HepG2 (cell line): ENCODE measurements around the gene SCARF1. TPM values are rescaled to one million over a fixed set of nuclear protein-coding genes. Genes with fewer than 3 reads are reported as not detected.
A peak's percentile ranks its signal among the peaks of the same experiment; 100 is the strongest.

ENCODE experiments used
- BCL6 ChIP-seq: IDR thresholded peaks from 2 replicates; pipeline ENCODE4 v1.6.1; 2016; ENCODE audit warnings: missing genetic modification reagents, missing compliant biosample characterization
- CHD4 ChIP-seq: fragments of 200-600 bp; sonication (generic); IDR thresholded peaks from 2 replicates; pipeline ENCODE4 v1.7.0; 2017; ENCODE audit warnings: mild to moderate bottlenecking, low read length, borderline replicate concordance
- GABPB1 ChIP-seq: IDR thresholded peaks from 2 replicates; pipeline ENCODE4 v1.6.1; 2016; ENCODE audit warnings: mild to moderate bottlenecking, missing genetic modification reagents, moderate library complexity, missing compliant biosample characterization
- GLMP ChIP-seq: sonication (generic); formaldehyde crosslinking; IDR thresholded peaks from 2 replicates; pipeline ENCODE4 v1.9.0; 2021; ENCODE audit warnings: missing genetic modification reagents, mild to moderate bottlenecking, borderline replicate concordance
- GZF1 ChIP-seq: sonication (generic); formaldehyde crosslinking; IDR thresholded peaks from 2 replicates; pipeline ENCODE4 v1.5.1; 2020; ENCODE audit warnings: mild to moderate bottlenecking, missing genetic modification reagents
- HMG20B ChIP-seq: conservative IDR thresholded peaks from 2 replicates; pipeline ENCODE4 v1.6.1; 2016; ENCODE audit warnings: missing genetic modification reagents, missing compliant biosample characterization
- KMT2A ChIP-seq: sonication (generic); formaldehyde crosslinking; IDR thresholded peaks from 2 replicates; pipeline ENCODE4 v1.4.0; 2020; ENCODE audit warnings: missing genetic modification reagents
- MAF1 ChIP-seq: sonication (generic); formaldehyde crosslinking; IDR thresholded peaks from 2 replicates; pipeline ENCODE4 v1.5.0; 2020; ENCODE audit warnings: missing genetic modification reagents, borderline replicate concordance
- MEIS1 ChIP-seq: sonication (generic); formaldehyde crosslinking; IDR thresholded peaks from 2 replicates; pipeline ENCODE4 v1.9.0; 2021; ENCODE audit warnings: mild to moderate bottlenecking, missing genetic modification reagents, moderate library complexity, borderline replicate concordance
- MYNN ChIP-seq: sonication (generic); formaldehyde crosslinking; IDR thresholded peaks from 2 replicates; pipeline ENCODE4 v1.4.0; 2020; ENCODE audit warnings: mild to moderate bottlenecking, low read depth, missing genetic modification reagents
- NFE2 ChIP-seq: sonication (generic); formaldehyde crosslinking; IDR thresholded peaks from 2 replicates; pipeline ENCODE4 v1.4.0; 2020; ENCODE audit warnings: missing genetic modification reagents
- SIX1 ChIP-seq: sonication (generic); formaldehyde crosslinking; IDR thresholded peaks from 2 replicates; pipeline ENCODE4 v1.4.0; 2020; ENCODE audit warnings: missing genetic modification reagents, borderline replicate concordance
- SKI ChIP-seq: fragments of 450-650 bp; IDR thresholded peaks from one replicate; pipeline ENCODE4 v1.6.1; 2018; ENCODE audit warnings: mild to moderate bottlenecking; ENCODE audit not compliant: partially characterized antibody
- SP4 ChIP-seq: sonication (generic); formaldehyde crosslinking; IDR thresholded peaks from 2 replicates; pipeline ENCODE4 v1.8.1; 2023; ENCODE audit warnings: mild to moderate bottlenecking, missing genetic modification reagents
- ZBTB3 ChIP-seq: sonication (generic); formaldehyde crosslinking; IDR thresholded peaks from 2 replicates; pipeline ENCODE4 v1.4.0; 2020; ENCODE audit warnings: low read depth, mild to moderate bottlenecking, moderate library complexity, missing genetic modification reagents, borderline replicate concordance
- ZFP36 ChIP-seq: fragments of 150-350 bp; IDR thresholded peaks from 2 replicates; pipeline ENCODE4 v1.6.1; 2018; ENCODE audit warnings: borderline replicate concordance, low read length, low read depth; ENCODE audit not compliant: partially characterized antibody
- ZFP82 ChIP-seq: sonication (generic); formaldehyde crosslinking; IDR thresholded peaks from 2 replicates; pipeline ENCODE4 v1.5.1; 2020; ENCODE audit warnings: mild to moderate bottlenecking, missing genetic modification reagents, borderline replicate concordance
- ZFY ChIP-seq: sonication (generic); formaldehyde crosslinking; IDR thresholded peaks from 2 replicates; pipeline ENCODE4 v1.4.0; 2020; ENCODE audit warnings: missing genetic modification reagents
- ZNF253 ChIP-seq: sonication (generic); formaldehyde crosslinking; IDR thresholded peaks from 2 replicates; pipeline ENCODE4 v1.8.0; 2022; ENCODE audit warnings: mild to moderate bottlenecking, missing genetic modification reagents, borderline replicate concordance
- ZNF770 ChIP-seq: sonication (generic); formaldehyde crosslinking; IDR thresholded peaks from 2 replicates; pipeline ENCODE4 v1.5.0; 2020; ENCODE audit warnings: mild to moderate bottlenecking, missing genetic modification reagents
- ZNF772 ChIP-seq: sonication (generic); formaldehyde crosslinking; IDR thresholded peaks from 2 replicates; pipeline ENCODE4 v1.5.0; 2020; ENCODE audit warnings: mild to moderate bottlenecking, missing genetic modification reagents
- ZNF773 ChIP-seq: sonication (generic); formaldehyde crosslinking; IDR thresholded peaks from 2 replicates; pipeline ENCODE4 v1.4.0; 2020; ENCODE audit warnings: missing genetic modification reagents, borderline replicate concordance
- ZSCAN25 ChIP-seq: sonication (generic); formaldehyde crosslinking; IDR thresholded peaks from 2 replicates; pipeline ENCODE4 v1.8.0; 2022; ENCODE audit warnings: mild to moderate bottlenecking, missing genetic modification reagents
- ZSCAN29 ChIP-seq: sonication (generic); formaldehyde crosslinking; conservative IDR thresholded peaks from 2 replicates; pipeline ENCODE4 v1.4.0; 2020; ENCODE audit warnings: mild to moderate bottlenecking, missing genetic modification reagents
- polyA plus RNA-seq, 8 experiments: library from polyadenylated mRNA; depleted of rRNA in 3 of 8; stranded (reverse) in 7 of 8; unstranded in 1 of 8; fragments of >200 nt; fragmentation: Illumina TruSeq in 4 of 8; extraction: Trizol in 4 of 8; gene quantifications; 2 replicates each; pipeline versions ENCODE4 v1.2.1 to v1.2.3, GENCODE V29; 2011 to 2016; ENCODE audit warnings: low read depth in 4 of 8, missing spikeins in 1 of 8, mixed read lengths in 1 of 8; ENCODE audit not compliant: insufficient read depth in 1 of 8
- total RNA-seq, 5 experiments: library from RNA; depleted of rRNA; stranded (reverse); fragments of >200 nt; fragmentation: Illumina TruSeq; extraction: Trizol; gene quantifications; 2 replicates each; pipeline ENCODE4 v1.2.3, GENCODE V29; 2016; ENCODE audit warnings: low read depth in 1 of 5
- TF ChIP-seq, protein P1 (sequence below): IDR thresholded peaks from 2 replicates; pipeline ENCODE4 v1.6.1; 2016; ENCODE audit warnings: low read depth, control low read depth
- TF ChIP-seq, protein P2 (sequence below): sonication (generic); formaldehyde crosslinking; IDR thresholded peaks from 2 replicates; pipeline ENCODE4 v1.8.1; 2023; ENCODE audit warnings: mild to moderate bottlenecking, inconsistent platforms, moderate library complexity, missing genetic modification reagents, borderline replicate concordance

The SCARF1 gene
- total and polyA plus RNA-seq, 2 of the 13 experiments (the other 11 are each of a cell fraction or from before 2014, with no cell fraction given): 0.24 to 0.71 TPM

DNA sequence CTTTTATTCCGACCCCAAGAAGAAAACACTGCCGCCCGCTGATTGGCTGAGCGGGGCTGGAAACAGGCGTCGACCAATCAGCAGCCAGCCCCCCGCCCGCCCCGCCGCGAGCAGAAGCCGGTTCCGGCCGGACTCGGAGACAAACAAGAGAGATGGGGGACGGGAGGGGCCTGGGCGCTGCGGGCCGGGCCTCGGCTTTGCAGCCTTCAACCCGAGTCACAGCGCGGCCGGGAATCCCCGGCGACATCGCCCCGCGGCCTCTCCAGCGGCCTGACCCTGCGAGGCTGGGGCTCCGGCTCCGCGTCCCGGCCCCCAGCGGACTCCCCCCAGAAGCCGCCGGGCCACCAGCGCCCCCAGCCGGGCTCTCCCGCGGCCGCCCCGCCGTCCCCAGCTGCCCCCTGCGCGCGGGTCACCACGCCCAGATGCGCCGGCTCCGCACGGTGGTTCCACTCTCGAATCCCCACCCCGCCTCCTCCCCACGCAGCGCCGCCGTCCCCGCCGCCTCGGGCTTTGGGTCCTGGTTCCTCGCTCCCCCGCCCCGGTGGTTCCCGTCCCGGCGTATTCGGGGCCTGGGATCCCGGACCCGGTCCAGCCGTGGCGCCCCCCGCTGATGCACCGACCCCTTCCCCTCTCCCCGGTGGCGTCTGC, 16.6 kb downstream of the SCARF1 start (continued):
- TF ChIP-seq MAF1 (CRISPR knock-in tag) (no peak), ZFY (CRISPR knock-in tag) (peak; percentile 74), ZNF770 (CRISPR knock-in tag) (no peak), NFE2 (no peak), HMG20B (peak; percentile 94), KMT2A (CRISPR knock-in tag) (no peak), ZNF772 (0 out of 2 replicates have a peak, but pooled peaks have one; percentile 4), BCL6 (CRISPR knock-in tag) (0 out of 2 replicates have a peak, but pooled peaks have one; percentile 9), SIX1 (CRISPR knock-in tag) (no peak), GLMP (CRISPR knock-in tag) (no peak), MYNN (CRISPR knock-in tag) (no peak), ZNF253 (CRISPR knock-in tag) (no peak), GABPB1 (CRISPR knock-in tag) (peak; percentile 77), ZFP82 (peak; percentile 83; the same call in 1 of the 2 replicates), ZBTB3 (no peak), ZNF773 (CRISPR knock-in tag) (peak; percentile 16; the same call in 1 of the 2 replicates), GZF1 (CRISPR knock-in tag) (no peak), ZFP36 (no peak), SP4 (no peak), ZSCAN29 (CRISPR knock-in tag) (no peak), SKI (peak; percentile 31), ZSCAN25 (CRISPR knock-in tag) (no peak), MEIS1 (no peak), CHD4 (no peak)
- TF ChIP-seq, protein P1, sequence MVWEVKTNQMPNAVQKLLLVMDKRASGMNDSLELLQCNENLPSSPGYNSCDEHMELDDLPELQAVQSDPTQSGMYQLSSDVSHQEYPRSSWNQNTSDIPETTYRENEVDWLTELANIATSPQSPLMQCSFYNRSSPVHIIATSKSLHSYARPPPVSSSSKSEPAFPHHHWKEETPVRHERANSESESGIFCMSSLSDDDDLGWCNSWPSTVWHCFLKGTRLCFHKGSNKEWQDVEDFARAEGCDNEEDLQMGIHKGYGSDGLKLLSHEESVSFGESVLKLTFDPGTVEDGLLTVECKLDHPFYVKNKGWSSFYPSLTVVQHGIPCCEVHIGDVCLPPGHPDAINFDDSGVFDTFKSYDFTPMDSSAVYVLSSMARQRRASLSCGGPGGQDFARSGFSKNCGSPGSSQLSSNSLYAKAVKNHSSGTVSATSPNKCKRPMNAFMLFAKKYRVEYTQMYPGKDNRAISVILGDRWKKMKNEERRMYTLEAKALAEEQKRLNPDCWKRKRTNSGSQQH (CRISPR knock-in tag): no peak
- TF ChIP-seq, protein P2, sequence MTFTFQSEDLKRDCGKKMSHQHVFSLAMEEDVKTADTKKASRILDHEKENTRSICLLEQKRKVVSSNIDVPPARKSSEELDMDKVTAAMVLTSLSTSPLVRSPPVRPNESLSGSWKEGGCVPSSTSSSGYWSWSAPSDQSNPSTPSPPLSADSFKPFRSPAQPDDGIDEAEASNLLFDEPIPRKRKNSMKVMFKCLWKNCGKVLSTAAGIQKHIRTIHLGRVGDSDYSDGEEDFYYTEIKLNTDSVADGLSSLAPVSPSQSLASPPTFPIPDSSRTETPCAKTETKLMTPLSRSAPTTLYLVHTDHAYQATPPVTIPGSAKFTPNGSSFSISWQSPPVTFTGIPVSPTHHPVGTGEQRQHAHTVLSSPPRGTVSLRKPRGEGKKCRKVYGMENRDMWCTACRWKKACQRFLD: no peak
